RWPE2 (cell line): ENCODE results near the gene BTBD9.

Experiments
- ATAC-seq: fragments of 200-7000 bp; cut with Tn5 transposase; 3 replicates; pipeline ENCODE4 v1.9.1; 2021; ENCODE audit warnings: low read depth
- DNase-seq: peaks from one replicate; pipeline ENCODE4 v3.0.0-alpha.2; 2020; ENCODE audit warnings: low spot score
- H3K27ac ChIP-seq: fragments of 450-650 bp; 2 replicates; pipeline ENCODE4 v1.5.1; 2017; ENCODE audit warnings: mild to moderate bottlenecking; ENCODE audit not compliant: poor library complexity, severe bottlenecking
- H3K27me3 ChIP-seq: fragments of 250-450 bp; sonication (Bioruptor Pico); 2 replicates; pipeline ENCODE4 v1.5.1; 2021; ENCODE audit warnings: mild to moderate bottlenecking, moderate library complexity; ENCODE audit not compliant: insufficient read depth, poor library complexity, severe bottlenecking
- H3K36me3 ChIP-seq: fragments of 250-450 bp; sonication (Bioruptor Pico); 2 replicates; pipeline ENCODE4 v1.5.1; 2020; ENCODE audit warnings: low read depth, mild to moderate bottlenecking, moderate library complexity
- H3K4me1 ChIP-seq: fragments of 250-450 bp; sonication (Bioruptor Pico); 2 replicates; pipeline ENCODE4 v1.5.1; 2021; ENCODE audit warnings: mild to moderate bottlenecking, moderate library complexity; ENCODE audit not compliant: insufficient read depth, poor library complexity, severe bottlenecking
- H3K4me3 ChIP-seq: fragments of 250-450 bp; sonication (Bioruptor Pico); 2 replicates; pipeline ENCODE4 v1.5.1; 2021; ENCODE audit warnings: mild to moderate bottlenecking, moderate library complexity; ENCODE audit not compliant: severe bottlenecking
- H3K9me3 ChIP-seq: fragments of 250-450 bp; sonication (Bioruptor Pico); 2 replicates; pipeline ENCODE4 v1.5.1; 2021; ENCODE audit warnings: mild to moderate bottlenecking, moderate library complexity; ENCODE audit not compliant: severe bottlenecking
- CTCF ChIP-seq: fragments of 450-650 bp; IDR thresholded peaks from one replicate; pipeline ENCODE4 v1.5.1; 2017; ENCODE audit warnings: mild to moderate bottlenecking, moderate library complexity; ENCODE audit not compliant: poor library complexity, severe bottlenecking

The BTBD9 gene

GRCh38 chr6:38208028-38208427, 431.7 kb downstream of the BTBD9 start:
- Histone ChIP-seq H3K27ac (no peak overlapping the region), H3K27me3 (no peaks in the 10 kb centered on the region), H3K9me3 (no peaks in the 10 kb centered on the region), H3K4me3 (no peak overlapping the region), H3K4me1 (no peaks in the 10 kb centered on the region), H3K36me3 (no peaks in the 10 kb centered on the region)
- DNase-seq, result no peak
- no peak for TF ChIP-seq CTCF
- no peak for ATAC-seq

- H3K27me3 ChIP-seq, result no peaks in the 10 kb centered on the region
- H3K9me3 ChIP-seq, result no peaks in the 10 kb centered on the region
- H3K27ac ChIP-seq, result no peak overlapping the region
- no peak for TF ChIP-seq CTCF
- no peak overlapping the region for H3K4me3 ChIP-seq
- DNase-seq (no peak), ATAC-seq (no peak)
- H3K4me1 ChIP-seq, result no peaks in the 10 kb centered on the region
- no peaks in the 10 kb centered on the region for H3K36me3 ChIP-seq
Measured at GRCh38 chr6:38207375-38207774, 432.4 kb downstream of the BTBD9 start.

GRCh38 chr6:38198219-38198618, 441.5 kb downstream of the BTBD9 start:
- Histone ChIP-seq H3K27me3 (no peaks in the 10 kb centered on the region), H3K36me3 (no peaks in the 10 kb centered on the region), H3K27ac (no peak overlapping the region), H3K9me3 (no peaks in the 10 kb centered on the region), H3K4me3 (no peak overlapping the region), H3K4me1 (no peaks in the 10 kb centered on the region)
- no peak for TF ChIP-seq CTCF
- no peak for DNase-seq
- ATAC-seq, result no peak

GRCh38 chr6:38195113-38195635, 444.6 kb downstream of the BTBD9 start:
- H3K27ac ChIP-seq, result no peak overlapping the region
- no peaks in the 10 kb centered on the region for H3K4me1 ChIP-seq
- no peaks in the 10 kb centered on the region for H3K9me3 ChIP-seq
- ATAC-seq, result no peak
- no peaks in the 10 kb centered on the region for H3K36me3 ChIP-seq
- DNase-seq, result no peak
- no peak for TF ChIP-seq CTCF
- no peak overlapping the region for H3K4me3 ChIP-seq
- H3K27me3 ChIP-seq, result no peaks in the 10 kb centered on the region

- Histone ChIP-seq H3K36me3 (no peaks in the 10 kb centered on the region), H3K27ac (no peak overlapping the region), H3K4me3 (no peak overlapping the region), H3K4me1 (no peaks in the 10 kb centered on the region), H3K27me3 (no peaks in the 10 kb centered on the region), H3K9me3 (no peaks in the 10 kb centered on the region)
- no peak for ATAC-seq
- no peak for DNase-seq
- no peak for TF ChIP-seq CTCF
Measured at GRCh38 chr6:38194589-38194988, 445.1 kb downstream of the BTBD9 start.
